ENCODE measurements around the gene RPL38. TPM values are rescaled to one million over a fixed set of nuclear protein-coding genes. Genes with fewer than 3 reads are reported as not detected.

Gene RPL38
- total and polyA plus RNA-seq, 4 experiments from 2014 or later: 1,662 to 2,198 (median 2,063) TPM

GRCh38 chr17:74160656-74161502 is 42.6 kb upstream of the RPL38 start:
- Mint-ChIP-seq H3K4me3 (no peak overlapping the region), H3K27me3 (peaks cover 19 to 26% of the 10 kb centered on the region in 2 donors), H3K9me3 (peaks cover 0 to 2% (median 0%) of the 10 kb centered on the region in 8 donors), H3K4me1 (no peaks in the 10 kb centered on the region), H3K27ac (peak overlapping the region in 1 of 7 donors; percentile 48), H3K36me3 (no peaks in the 10 kb centered on the region)
- Histone ChIP-seq H3K4me1 (ENCODE audit: insufficient read depth, low read length) (no peaks in the 10 kb centered on the region), H3K4me3 (ENCODE audit: low read length in 2 of 2) (no peak overlapping the region), H3K27me3 (ENCODE audit: insufficient read depth, low read length) (no peaks in the 10 kb centered on the region), H3K27ac (ENCODE audit: low read depth, low read length) (no peak overlapping the region), H3K36me3 (ENCODE audit: insufficient read depth, low read length) (no peaks in the 10 kb centered on the region), H3K9me3 (ENCODE audit: control insufficient read depth in 1 of 2, low read length in 2 of 2) (no peaks in the 10 kb centered on the region)
- intact Hi-C loops (cut with micrococcal nuclease): no loop called here
- CTCF ChIA-PET (ENCODE audit: partially characterized antibody): no interaction called here
- POLR2A ChIA-PET (ENCODE audit: partially characterized antibody): no interaction called here
- no peak for DNase-seq

GRCh38 chr17:74161503-74161875 is 42.0 kb upstream of the RPL38 start:
- CTCF ChIA-PET (ENCODE audit: partially characterized antibody): no interaction called here
- intact Hi-C loops (cut with micrococcal nuclease): no loop called here
- Histone ChIP-seq H3K36me3 (ENCODE audit: insufficient read depth, low read length) (no peaks in the 10 kb centered on the region), H3K9me3 (ENCODE audit: control insufficient read depth in 1 of 2, low read length in 2 of 2) (no peaks in the 10 kb centered on the region), H3K4me1 (ENCODE audit: insufficient read depth, low read length) (no peaks in the 10 kb centered on the region), H3K4me3 (ENCODE audit: low read length in 2 of 2) (no peak overlapping the region), H3K27me3 (ENCODE audit: insufficient read depth, low read length) (no peaks in the 10 kb centered on the region), H3K27ac (ENCODE audit: low read depth, low read length) (no peak overlapping the region)
- H3K36me3 Mint-ChIP-seq: no peaks in the 10 kb centered on the region
- no peak overlapping the region for H3K27ac Mint-ChIP-seq
- H3K27me3 Mint-ChIP-seq: peaks cover 19 to 30% of the 10 kb centered on the region in 2 donors
- H3K4me1 Mint-ChIP-seq: no peaks in the 10 kb centered on the region
- DNase-seq: no peak
- POLR2A ChIA-PET (ENCODE audit: partially characterized antibody): no interaction called here
- H3K9me3 Mint-ChIP-seq: peaks cover 0 to 2% (median 0%) of the 10 kb centered on the region in 8 donors
- H3K4me3 Mint-ChIP-seq: no peak overlapping the region

GRCh38 chr17:74163271-74163821 is 40.1 kb upstream of the RPL38 start:
- no peaks in the 10 kb centered on the region for H3K36me3 Mint-ChIP-seq
- Histone ChIP-seq H3K4me1 (ENCODE audit: insufficient read depth, low read length) (no peaks in the 10 kb centered on the region), H3K36me3 (ENCODE audit: insufficient read depth, low read length) (no peaks in the 10 kb centered on the region), H3K27ac (ENCODE audit: low read depth, low read length) (no peak overlapping the region), H3K4me3 (ENCODE audit: low read length in 2 of 2) (no peak overlapping the region), H3K9me3 (ENCODE audit: control insufficient read depth in 1 of 2, low read length in 2 of 2) (no peaks in the 10 kb centered on the region), H3K27me3 (ENCODE audit: insufficient read depth, low read length) (no peaks in the 10 kb centered on the region)
- intact Hi-C loops (cut with micrococcal nuclease): no loop called here
- ChIA-PET CTCF (ENCODE audit: partially characterized antibody) (no interaction called here), POLR2A (ENCODE audit: partially characterized antibody) (no interaction called here)
- no peak for DNase-seq
- no peak overlapping the region for H3K27ac Mint-ChIP-seq
- H3K9me3 Mint-ChIP-seq: peaks cover 0 to 2% (median 0%) of the 10 kb centered on the region in 8 donors
- peaks cover 21 to 30% of the 10 kb centered on the region in 2 donors for H3K27me3 Mint-ChIP-seq
- no peak overlapping the region for H3K4me3 Mint-ChIP-seq
- no peaks in the 10 kb centered on the region for H3K4me1 Mint-ChIP-seq

GRCh38 chr17:74163836-74164235 is 39.6 kb upstream of the RPL38 start:
- H3K27me3 Mint-ChIP-seq: peaks cover 18 to 27% of the 10 kb centered on the region in 2 donors
- no peaks in the 10 kb centered on the region for H3K4me1 ChIP-seq (ENCODE audit: insufficient read depth, low read length)

GRCh38 chr17:74164446-74165045 is 38.9 kb upstream of the RPL38 start:
- ChIA-PET POLR2A (ENCODE audit: partially characterized antibody) (no interaction called here), CTCF (ENCODE audit: partially characterized antibody) (interaction anchor here (0.7 kb wide), 1 partner anchor 447 kb away, joined by 3 read pairs; no protein-coding TSS in a partner anchor)
- no peak for DNase-seq
- Histone ChIP-seq H3K36me3 (ENCODE audit: insufficient read depth, low read length) (no peaks in the 10 kb centered on the region), H3K4me1 (ENCODE audit: insufficient read depth, low read length) (no peaks in the 10 kb centered on the region), H3K27me3 (ENCODE audit: insufficient read depth, low read length) (no peaks in the 10 kb centered on the region), H3K9me3 (ENCODE audit: control insufficient read depth in 1 of 2, low read length in 2 of 2) (no peaks in the 10 kb centered on the region), H3K4me3 (ENCODE audit: low read length in 2 of 2) (no peak overlapping the region), H3K27ac (ENCODE audit: low read depth, low read length) (no peak overlapping the region)
- H3K36me3 Mint-ChIP-seq: no peaks in the 10 kb centered on the region
- peaks cover 0 to under 1% (median 0%) of the 10 kb centered on the region in 8 donors for H3K9me3 Mint-ChIP-seq
- H3K27me3 Mint-ChIP-seq: peaks cover 20 to 23% of the 10 kb centered on the region in 2 donors
- no peak overlapping the region for H3K27ac Mint-ChIP-seq
- H3K4me3 Mint-ChIP-seq: no peak overlapping the region
- no peaks in the 10 kb centered on the region for H3K4me1 Mint-ChIP-seq
- intact Hi-C loops (cut with micrococcal nuclease): no loop called here

More at GRCh38 chr17:74163836-74164235, 39.6 kb upstream of the RPL38 start:
- no peaks in the 10 kb centered on the region for H3K36me3 Mint-ChIP-seq
- Histone ChIP-seq H3K9me3 (ENCODE audit: control insufficient read depth in 1 of 2, low read length in 2 of 2) (no peaks in the 10 kb centered on the region), H3K36me3 (ENCODE audit: insufficient read depth, low read length) (no peaks in the 10 kb centered on the region), H3K27ac (ENCODE audit: low read depth, low read length) (no peak overlapping the region), H3K4me3 (ENCODE audit: low read length in 2 of 2) (no peak overlapping the region), H3K27me3 (ENCODE audit: insufficient read depth, low read length) (no peaks in the 10 kb centered on the region)
- peaks cover 0 to 2% (median 0%) of the 10 kb centered on the region in 8 donors for H3K9me3 Mint-ChIP-seq
- ChIA-PET POLR2A (ENCODE audit: partially characterized antibody) (no interaction called here), CTCF (ENCODE audit: partially characterized antibody) (no interaction called here)
- H3K27ac Mint-ChIP-seq: no peak overlapping the region
- no peak overlapping the region for H3K4me3 Mint-ChIP-seq
- H3K4me1 Mint-ChIP-seq: no peaks in the 10 kb centered on the region
- no peak for DNase-seq
- intact Hi-C loops (cut with micrococcal nuclease): no loop called here

GRCh38 chr17:74165797-74166365 is 37.6 kb upstream of the RPL38 start:
- intact Hi-C loops (cut with micrococcal nuclease): no loop called here
- H3K36me3 ChIP-seq (ENCODE audit: insufficient read depth, low read length): no peaks in the 10 kb centered on the region
- no peak overlapping the region for H3K27ac ChIP-seq (ENCODE audit: low read depth, low read length)
- Mint-ChIP-seq H3K27ac (no peak overlapping the region), H3K4me3 (no peak overlapping the region), H3K9me3 (no peaks in the 10 kb centered on the region), H3K27me3 (peaks cover 20% of the 10 kb centered on the region in 2 donors), H3K4me1 (no peaks in the 10 kb centered on the region), H3K36me3 (no peaks in the 10 kb centered on the region)
- H3K4me1 ChIP-seq (ENCODE audit: insufficient read depth, low read length): no peaks in the 10 kb centered on the region
- no peaks in the 10 kb centered on the region for H3K27me3 ChIP-seq (ENCODE audit: insufficient read depth, low read length)
- DNase-seq: no peak
- ChIA-PET CTCF (ENCODE audit: partially characterized antibody) (interaction anchor here (1.3 kb wide), 1 partner anchor 11 kb away, joined by 4 read pairs; no protein-coding TSS in a partner anchor), POLR2A (ENCODE audit: partially characterized antibody) (no interaction called here)
- no peak overlapping the region for H3K4me3 ChIP-seq (ENCODE audit: low read length in 2 of 2)
- no peaks in the 10 kb centered on the region for H3K9me3 ChIP-seq (ENCODE audit: control insufficient read depth in 1 of 2, low read length in 2 of 2)

GRCh38 chr17:74170924-74171323 is 32.6 kb upstream of the RPL38 start:
- Histone ChIP-seq H3K36me3 (ENCODE audit: insufficient read depth, low read length) (no peaks in the 10 kb centered on the region), H3K27ac (ENCODE audit: low read depth, low read length) (no peak overlapping the region), H3K27me3 (ENCODE audit: insufficient read depth, low read length) (no peaks in the 10 kb centered on the region), H3K4me3 (ENCODE audit: low read length in 2 of 2) (no peak overlapping the region), H3K9me3 (ENCODE audit: control insufficient read depth in 1 of 2, low read length in 2 of 2) (no peaks in the 10 kb centered on the region), H3K4me1 (ENCODE audit: insufficient read depth, low read length) (no peaks in the 10 kb centered on the region)
- no peak for DNase-seq
- no peaks in the 10 kb centered on the region for H3K36me3 Mint-ChIP-seq
- peaks cover 24 to 33% of the 10 kb centered on the region in 2 donors for H3K27me3 Mint-ChIP-seq
- H3K27ac Mint-ChIP-seq: no peak overlapping the region
- ChIA-PET CTCF (ENCODE audit: partially characterized antibody) (no interaction called here), POLR2A (ENCODE audit: partially characterized antibody) (no interaction called here)
- H3K4me3 Mint-ChIP-seq: no peak overlapping the region
- no peaks in the 10 kb centered on the region for H3K4me1 Mint-ChIP-seq
- intact Hi-C loops (cut with micrococcal nuclease): no loop called here
- H3K9me3 Mint-ChIP-seq: peaks cover 0 to 2% (median 0%) of the 10 kb centered on the region in 8 donors

All from CD4-positive, alpha-beta memory T cell (primary cell).